Calu3 (cell line): ENCODE results near the gene DNAI2. TPM values are rescaled to one million over a fixed set of nuclear protein-coding genes. Genes with fewer than 3 reads are reported as not detected.

Experiments
- BruUV-seq: library from RNA; stranded (reverse); fragments of 400-500 nt; replicated peaks from 2 replicates; lab custom pipeline; 2021; lab: Mats Ljungman, UMichigan
- CTCF ChIA-PET: fragments of 300-600 bp; sonication (Branson Sonifier 250); formaldehyde crosslinking; loops from one replicate; lab custom pipeline; 2022; ENCODE audit warnings: antibody characterized with exemption; lab: Charles Lee
- DNase-seq: peaks from one replicate; pipeline ENCODE4 v3.0.0; 2022
- H3K27ac Mint-ChIP-seq: one replicate; pipeline ENCODE4 v1.8.0; 2022; ENCODE audit warnings: mixed read lengths; ENCODE audit not compliant: unreplicated experiment
- H3K27me3 Mint-ChIP-seq: one replicate; pipeline ENCODE4 v1.8.0; 2022; ENCODE audit warnings: mixed read lengths; ENCODE audit not compliant: unreplicated experiment
- H3K36me3 Mint-ChIP-seq: one replicate; pipeline ENCODE4 v1.8.0; 2022; ENCODE audit warnings: mild to moderate bottlenecking, moderate library complexity, mixed read lengths; ENCODE audit not compliant: insufficient read depth, unreplicated experiment
- H3K4me1 Mint-ChIP-seq: one replicate; pipeline ENCODE4 v1.8.0; 2022; ENCODE audit warnings: mild to moderate bottlenecking, low read depth, mixed read lengths; ENCODE audit not compliant: unreplicated experiment
- H3K4me3 Mint-ChIP-seq: one replicate; pipeline ENCODE4 v1.8.0; 2022; ENCODE audit warnings: mild to moderate bottlenecking, low read depth, moderate library complexity, mixed read lengths; ENCODE audit not compliant: unreplicated experiment
- H3K9me3 Mint-ChIP-seq: one replicate; pipeline ENCODE4 v1.8.0; 2022; ENCODE audit warnings: low read depth, mixed read lengths; ENCODE audit not compliant: unreplicated experiment
- CTCF ChIP-seq: fragments of 200-600 bp; IDR thresholded peaks from one replicate; pipeline ENCODE4 v1.8.0; 2022; ENCODE audit warnings: antibody characterized with exemption; ENCODE audit not compliant: unreplicated experiment
- intact Hi-C: fragments of 100-400 bp; cut with micrococcal nuclease; formaldehyde crosslinking; loops from one replicate; pipeline ENCODE4 v1.10.0; 2022; ENCODE audit not compliant: unreplicated experiment
- total RNA-seq: library from RNA; stranded (reverse); gene quantifications from 2 replicates; pipeline ENCODE4 v1.2.3, GENCODE V29; 2022

The DNAI2 gene
- total RNA-seq, 1 experiment from 2014 or later: not detected

- peaks cover 82% of the 10 kb centered on the region for H3K27me3 Mint-ChIP-seq
- H3K9me3 Mint-ChIP-seq: no peaks in the 10 kb centered on the region
- CTCF ChIA-PET: interaction anchor here (0.7 kb wide), 1 partner anchor 61 kb away, joined by 3 read pairs; no protein-coding TSS in a partner anchor
- H3K4me3 Mint-ChIP-seq: no peak overlapping the region
- H3K27ac Mint-ChIP-seq: no peak overlapping the region
- H3K4me1 Mint-ChIP-seq: no peaks in the 10 kb centered on the region
- no TSS peak for BruUV-seq
- DNase-seq: no peak
- no peak for TF ChIP-seq CTCF
- no peaks in the 10 kb centered on the region for H3K36me3 Mint-ChIP-seq
- intact Hi-C loops: no loop called here
These were observed 34.9 kb upstream of the DNAI2 start for GRCh38 chr17:74239172-74239571.

GRCh38 chr17:74240618-74241205 lies 33.3 kb upstream of the DNAI2 start:
- BruUV-seq: no TSS peak
- H3K4me1 Mint-ChIP-seq: no peaks in the 10 kb centered on the region

GRCh38 chr17:74241431-74241830 lies 32.6 kb upstream of the DNAI2 start:
- no peaks in the 10 kb centered on the region for H3K4me1 Mint-ChIP-seq
- no TSS peak for BruUV-seq
- CTCF ChIA-PET: no interaction called here
- no peak overlapping the region for H3K4me3 Mint-ChIP-seq
- TF ChIP-seq CTCF: no peak
- H3K9me3 Mint-ChIP-seq: no peaks in the 10 kb centered on the region
- no peak for DNase-seq
- no peak overlapping the region for H3K27ac Mint-ChIP-seq
- intact Hi-C loops: no loop called here
- no peaks in the 10 kb centered on the region for H3K36me3 Mint-ChIP-seq
- peaks cover 87% of the 10 kb centered on the region for H3K27me3 Mint-ChIP-seq

More at GRCh38 chr17:74240618-74241205, 33.3 kb upstream of the DNAI2 start:
- CTCF ChIA-PET: no interaction called here
- intact Hi-C loops: no loop called here
- Mint-ChIP-seq H3K9me3 (no peaks in the 10 kb centered on the region), H3K4me3 (no peak overlapping the region), H3K27me3 (peaks cover 84% of the 10 kb centered on the region), H3K27ac (no peak overlapping the region), H3K36me3 (no peaks in the 10 kb centered on the region)
- no peak for TF ChIP-seq CTCF
- no peak for DNase-seq

- no TSS peak for BruUV-seq
- H3K4me3 Mint-ChIP-seq: no peak overlapping the region
- no peak for TF ChIP-seq CTCF
- CTCF ChIA-PET: no interaction called here
- no peak overlapping the region for H3K27ac Mint-ChIP-seq
- H3K27me3 Mint-ChIP-seq: peaks cover 91% of the 10 kb centered on the region
- H3K9me3 Mint-ChIP-seq: no peaks in the 10 kb centered on the region
- no peak for DNase-seq
- H3K4me1 Mint-ChIP-seq: no peaks in the 10 kb centered on the region
- no peaks in the 10 kb centered on the region for H3K36me3 Mint-ChIP-seq
- intact Hi-C loops: no loop called here
These were observed 32.2 kb upstream of the DNAI2 start for GRCh38 chr17:74241847-74242246.
